Cortex of kidney (tissue), 1 donor: ENCODE measurements around the gene SRRM2.

Experiments
- DNase-seq: peaks from one replicate; lab custom pipeline; 2025; lab: John Stamatoyannopoulos, UW

Gene SRRM2

DNA sequence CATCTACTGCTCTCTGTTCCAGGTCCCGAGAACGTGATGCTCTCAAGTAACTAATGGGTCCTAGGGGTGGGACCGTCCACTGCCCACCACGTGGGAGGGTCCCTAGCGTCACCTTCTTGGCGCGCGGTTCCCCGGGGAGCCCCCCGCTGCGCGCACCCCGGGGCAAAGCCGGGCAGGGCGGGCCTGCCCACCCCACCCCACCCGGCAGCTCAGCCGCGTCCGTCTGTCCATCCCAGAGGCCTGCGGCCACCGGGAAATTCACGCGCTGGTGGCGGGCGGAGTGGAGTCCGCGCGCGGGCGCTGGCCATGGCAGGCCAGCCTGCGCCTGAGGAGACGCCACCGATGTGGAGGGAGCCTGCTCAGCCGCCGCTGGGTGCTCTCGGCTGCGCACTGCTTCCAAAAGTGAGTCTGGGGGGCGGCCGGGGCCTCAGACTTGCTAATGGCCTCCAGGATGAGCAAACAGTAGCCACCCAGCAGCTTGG is 46.3 kb downstream of the SRRM2 start:
- DNase-seq: no peak

DNA sequence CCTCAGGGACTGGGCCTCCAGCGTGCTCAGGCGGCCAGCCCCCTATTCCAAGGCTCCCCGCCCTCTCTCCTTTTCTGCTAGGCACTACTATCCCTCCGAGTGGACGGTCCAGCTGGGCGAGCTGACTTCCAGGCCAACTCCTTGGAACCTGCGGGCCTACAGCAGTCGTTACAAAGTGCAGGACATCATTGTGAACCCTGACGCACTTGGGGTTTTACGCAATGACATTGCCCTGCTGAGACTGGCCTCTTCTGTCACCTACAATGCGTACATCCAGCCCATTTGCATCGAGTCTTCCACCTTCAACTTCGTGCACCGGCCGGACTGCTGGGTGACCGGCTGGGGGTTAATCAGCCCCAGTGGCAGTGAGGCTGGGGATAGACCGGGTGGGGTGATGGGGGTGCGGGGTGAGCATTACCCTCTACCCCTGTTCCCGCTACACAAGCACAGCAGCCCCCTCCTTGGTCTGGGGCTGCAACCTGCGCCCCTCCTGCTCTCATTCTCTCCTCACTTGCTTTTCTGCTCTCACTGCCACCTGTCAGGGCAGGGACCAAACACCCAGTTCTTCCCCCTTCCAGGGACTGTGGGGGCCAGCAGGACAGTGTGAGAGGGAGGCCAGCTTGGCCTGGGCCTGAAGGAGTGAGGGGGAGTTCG is 46.9 kb downstream of the SRRM2 start:
- DNase-seq: no peak

DNA sequence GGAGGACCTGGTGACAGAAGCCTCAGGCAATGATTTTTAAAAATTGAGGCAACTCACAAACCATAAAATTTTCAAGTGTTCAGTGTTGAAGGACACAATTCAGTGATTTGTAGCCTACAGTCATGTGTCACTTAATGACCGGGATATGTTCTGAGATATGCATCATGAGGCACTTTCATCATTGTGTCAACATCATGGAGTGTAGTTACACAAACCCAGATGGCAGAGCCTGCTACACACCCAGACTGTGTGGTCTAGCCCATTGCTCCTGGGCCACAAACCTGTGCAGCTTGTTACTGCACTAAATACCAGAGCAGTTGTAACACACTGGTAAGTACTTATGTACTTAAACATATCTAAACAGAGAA is 47.4 kb downstream of the SRRM2 start:
- DNase-seq: no peak

DNA sequence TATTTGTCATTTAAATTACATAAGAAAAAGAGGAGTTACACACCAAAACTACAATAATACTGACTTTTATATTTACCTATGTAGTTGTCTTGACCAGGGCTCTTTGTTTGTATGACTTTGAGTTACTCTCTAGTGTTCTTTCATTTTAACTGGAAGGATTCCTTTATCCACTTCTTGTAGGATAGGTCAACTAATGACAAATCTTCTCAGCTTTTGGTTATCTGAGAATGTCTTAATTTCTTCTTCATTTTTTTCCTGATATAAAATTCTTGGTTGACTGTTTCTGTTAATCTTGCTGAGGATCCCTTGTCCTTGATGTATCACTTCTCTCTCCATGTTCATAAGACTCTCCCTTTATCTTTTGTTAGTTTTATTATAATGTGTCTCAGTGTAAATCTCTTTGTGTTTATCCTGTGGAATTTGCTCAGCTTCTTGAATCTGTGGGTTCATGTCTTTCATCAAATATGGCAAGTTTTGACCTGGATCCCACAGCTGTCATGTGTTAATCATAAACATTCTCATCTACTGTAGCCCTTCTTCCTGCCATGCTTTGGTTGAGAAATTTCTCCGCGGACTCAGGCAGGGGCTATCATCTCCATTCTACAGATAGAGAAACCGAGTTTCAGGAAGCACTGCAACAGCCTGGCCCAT is 51.2 kb downstream of the SRRM2 start:
- DNase-seq: no peak

DNA sequence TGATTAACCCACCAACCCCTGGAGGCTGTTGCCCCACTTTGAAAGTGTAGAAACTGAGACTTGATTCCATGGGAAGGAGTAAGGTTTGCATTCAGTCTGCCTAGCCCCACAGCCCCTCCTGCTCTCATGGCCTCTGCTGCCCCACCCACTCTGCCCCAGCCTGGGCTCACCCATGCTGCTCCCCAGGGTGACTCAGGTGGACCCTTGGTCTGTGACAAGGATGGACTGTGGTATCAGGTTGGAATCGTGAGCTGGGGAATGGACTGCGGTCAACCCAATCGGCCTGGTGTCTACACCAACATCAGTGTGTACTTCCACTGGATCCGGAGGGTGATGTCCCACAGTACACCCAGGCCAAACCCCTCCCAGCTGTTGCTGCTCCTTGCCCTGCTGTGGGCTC is 52.3 kb downstream of the SRRM2 start:
- no peak for DNase-seq

- DNase-seq: no peak
Observed at GRCh38 chr16:2806286-2806685, 53.8 kb downstream of the SRRM2 start.

GRCh38 chr16:2808181-2808580 is 55.7 kb downstream of the SRRM2 start:
- no peak for DNase-seq

DNA sequence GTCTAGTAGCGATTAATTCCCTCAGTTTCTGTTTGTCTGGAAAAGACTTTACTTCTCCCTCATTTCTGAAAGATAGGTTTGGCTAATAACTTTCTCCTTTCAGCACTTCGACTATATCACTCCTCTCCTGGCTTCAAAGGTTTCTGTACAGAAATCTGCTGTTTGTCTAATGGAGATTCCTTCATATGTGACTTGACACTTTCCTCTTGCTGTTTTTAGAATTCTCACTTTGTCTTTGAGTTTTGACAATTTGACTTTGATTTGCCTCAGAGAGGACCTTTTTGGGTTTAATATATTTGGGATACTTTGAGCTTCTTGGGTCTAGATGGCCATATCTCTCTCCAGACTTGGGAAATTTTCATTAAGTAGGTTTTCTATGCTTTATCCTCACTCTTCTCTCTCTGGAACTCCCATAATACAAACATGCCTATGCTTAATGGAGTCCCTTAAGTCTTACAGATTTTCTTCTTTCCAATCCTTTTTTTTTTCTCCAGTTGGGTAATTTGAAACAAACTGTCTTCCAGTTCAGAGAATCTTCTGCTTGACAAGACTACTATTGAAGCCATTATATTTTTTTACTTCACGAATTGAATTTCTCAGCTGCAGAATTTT is 56.8 kb downstream of the SRRM2 start:
- DNase-seq: no peak

- no peak for DNase-seq
Observed at GRCh38 chr16:2810651-2811050, 58.2 kb downstream of the SRRM2 start.

GRCh38 chr16:2811703-2812471 is 59.4 kb downstream of the SRRM2 start:
- no peak for DNase-seq

GRCh38 chr16:2813771-2814221 is 61.4 kb downstream of the SRRM2 start:
- DNase-seq: no peak

DNA sequence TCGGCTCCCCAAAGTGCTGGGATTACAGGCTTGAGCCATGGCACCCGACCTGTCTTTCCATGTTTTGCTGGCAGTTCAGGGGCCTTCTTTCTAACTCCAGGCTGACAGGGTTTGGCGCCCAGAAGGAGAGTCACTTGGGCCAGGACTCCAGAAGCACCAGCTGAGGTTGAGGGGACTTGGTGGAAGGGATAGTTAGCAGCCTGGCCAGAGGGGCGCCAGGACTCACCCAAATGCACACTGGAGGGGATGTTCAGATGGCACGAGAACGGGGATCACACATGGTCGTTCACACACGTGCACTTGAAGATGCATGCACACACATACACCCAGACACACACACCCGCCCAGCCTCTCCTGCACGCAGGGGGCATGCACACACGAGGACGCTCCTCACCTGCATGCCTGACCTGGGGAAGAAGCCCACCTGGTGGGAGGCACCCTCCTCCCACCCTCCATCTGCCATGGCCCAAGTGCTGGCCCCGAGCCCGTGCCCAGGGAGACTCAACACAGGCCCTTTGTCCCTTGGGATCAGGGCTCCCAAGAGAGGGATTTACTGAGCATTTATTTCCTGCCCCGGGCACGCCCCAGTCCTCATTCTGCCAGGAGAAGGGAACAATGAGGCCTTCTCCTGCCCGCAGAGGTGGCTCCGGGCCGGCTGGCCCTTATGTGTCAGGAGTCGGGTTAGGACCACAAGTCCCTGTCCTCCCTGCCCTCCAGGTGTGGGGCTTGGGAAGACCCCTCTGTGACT is 62.3 kb downstream of the SRRM2 start:
- no peak for DNase-seq

DNA sequence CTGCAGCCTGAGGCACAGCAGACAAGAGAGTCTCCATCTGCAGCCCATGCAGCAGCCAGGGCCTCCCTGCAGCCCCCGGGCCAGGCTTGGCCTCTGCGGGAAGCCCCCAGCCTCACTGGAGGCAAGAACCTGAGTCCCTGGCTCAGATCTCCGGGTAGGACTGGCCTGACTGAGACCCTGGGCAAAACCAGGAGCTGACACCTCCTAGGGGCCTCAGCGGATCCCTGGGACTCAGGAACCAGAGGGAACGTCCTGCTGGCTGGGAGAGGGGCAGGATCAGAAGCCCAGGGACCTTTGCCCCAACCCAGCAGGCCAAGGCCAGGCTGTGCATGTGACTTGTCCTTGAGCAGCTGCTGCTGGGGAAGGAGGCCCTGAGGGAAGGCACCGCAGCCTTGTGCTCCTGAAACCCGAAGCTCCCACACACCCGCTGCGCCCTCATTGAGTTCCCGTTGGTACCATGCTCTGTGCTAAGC is 62.9 kb downstream of the SRRM2 start:
- DNase-seq: no peak

DNA sequence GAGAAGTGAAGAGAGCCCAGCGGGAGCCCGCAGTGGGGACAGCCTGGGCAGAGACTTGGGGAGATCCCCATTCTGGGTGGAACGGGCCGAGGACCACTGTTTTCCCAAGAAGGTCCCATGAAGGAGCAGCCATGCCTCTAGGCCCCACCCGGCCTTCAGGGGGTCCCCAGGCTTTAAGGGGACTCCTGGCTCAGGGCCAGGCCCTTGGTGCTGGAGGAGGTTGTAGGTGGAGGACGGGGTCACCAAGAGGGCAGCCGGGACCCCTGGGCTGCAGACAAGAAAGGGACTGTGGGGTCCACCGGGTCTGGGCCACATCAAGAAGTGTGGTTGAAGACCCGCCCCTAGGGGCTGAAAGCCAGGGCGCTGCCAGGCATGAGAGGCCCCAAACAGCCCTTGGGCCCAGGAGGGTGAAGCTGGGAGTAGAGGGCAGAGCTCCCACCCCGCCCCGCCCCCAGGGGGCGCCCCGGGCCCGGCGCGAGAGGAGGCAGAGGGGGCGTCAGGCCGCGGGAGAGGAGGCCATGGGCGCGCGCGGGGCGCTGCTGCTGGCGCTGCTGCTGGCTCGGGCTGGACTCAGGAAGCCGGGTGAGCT is 64.4 kb downstream of the SRRM2 start, which contains the start of gene PRSS21:
Gene PRSS21 (plus strand): TSS at position 487 of the 589 bp plus-strand sequence. CDS start 32 bp downstream, at position 519.
- DNase-seq: no peak

DNA sequence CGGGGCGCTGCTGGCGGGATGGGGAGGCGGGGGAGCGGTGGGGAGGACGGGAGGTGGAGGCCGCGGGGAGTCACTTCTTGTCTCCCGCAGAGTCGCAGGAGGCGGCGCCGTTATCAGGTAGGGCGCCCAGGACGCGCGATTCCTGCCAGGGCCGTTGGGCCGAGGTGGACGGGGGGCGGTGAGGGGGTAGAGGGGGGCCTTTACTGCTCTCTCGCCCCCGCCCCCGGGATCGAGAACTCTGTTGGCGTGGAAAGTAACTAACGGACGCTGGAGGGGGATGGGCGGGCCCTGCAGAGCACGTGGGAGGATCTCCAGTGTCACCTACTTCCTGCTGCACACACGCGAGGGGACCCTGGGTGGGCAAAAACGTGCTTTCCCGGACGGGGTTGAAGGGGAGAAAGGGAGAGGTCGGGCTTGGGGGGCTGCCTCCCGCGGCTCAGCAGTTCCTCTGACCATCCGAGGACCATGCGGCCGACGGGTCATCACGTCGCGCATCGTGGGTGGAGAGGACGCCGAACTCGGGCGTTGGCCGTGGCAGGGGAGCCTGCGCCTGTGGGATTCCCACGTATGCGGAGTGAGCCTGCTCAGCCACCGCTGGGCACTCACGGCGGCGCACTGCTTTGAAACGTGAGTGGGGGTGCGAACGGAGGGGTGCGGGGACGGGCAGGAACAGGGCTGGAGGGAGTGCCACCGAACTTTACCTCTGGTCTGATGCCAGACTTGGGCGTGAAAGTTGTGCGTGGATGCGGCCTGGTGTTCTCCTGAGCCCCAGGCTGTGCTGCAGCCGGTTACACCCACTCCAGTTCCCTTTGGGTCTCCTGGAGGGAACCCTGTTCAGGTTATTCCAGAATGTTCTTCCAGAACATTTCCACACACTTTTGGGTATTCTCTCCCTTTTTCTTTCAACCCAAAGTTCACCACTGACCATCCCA is 65.2 kb downstream of the SRRM2 start:
- no peak for DNase-seq

- no peak for DNase-seq
Observed at GRCh38 chr16:2818272-2818876, 65.9 kb downstream of the SRRM2 start.

DNA sequence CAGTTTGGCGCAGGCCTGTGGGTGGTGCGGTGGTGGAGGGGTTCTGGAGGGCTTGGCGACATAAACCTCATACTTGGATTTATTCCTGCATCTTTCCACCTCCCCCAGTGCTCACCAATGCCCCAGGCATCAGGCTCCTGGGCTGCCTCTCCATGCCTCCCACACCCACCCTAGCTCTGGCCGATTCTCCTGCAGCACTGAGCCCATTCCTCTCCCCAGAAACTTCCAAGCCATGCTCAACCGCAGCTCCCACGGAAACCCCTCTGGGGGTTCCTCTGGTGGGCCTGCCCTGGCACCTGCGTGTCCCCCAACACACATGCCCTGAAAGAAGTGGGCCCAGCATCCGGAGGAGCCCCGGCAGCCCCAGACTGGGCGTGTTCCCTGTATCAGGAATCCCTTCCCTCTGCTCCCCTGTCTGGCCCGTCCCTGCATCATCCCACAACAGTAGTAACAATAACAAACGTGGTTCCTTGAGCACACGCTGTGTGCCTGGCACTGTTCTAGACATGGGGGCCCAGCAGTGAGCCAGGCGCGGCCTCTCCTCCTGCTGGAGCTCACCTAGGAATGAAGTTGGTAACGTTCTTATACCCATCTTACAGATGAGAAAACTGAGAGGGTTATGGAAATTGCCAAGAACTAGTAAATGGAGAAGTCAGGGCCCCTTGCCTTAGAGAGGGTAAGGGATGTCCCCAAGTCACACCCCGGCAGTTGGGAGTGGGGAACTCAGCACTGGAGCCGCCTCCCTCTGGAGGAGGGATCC is 66.9 kb downstream of the SRRM2 start:
- no peak for DNase-seq

GRCh38 chr16:2819939-2820835 is 67.7 kb downstream of the SRRM2 start:
- no peak for DNase-seq
